GM19099 (cell line): ENCODE data around the gene CES1.

ENCODE experiments used
- POLR2A ChIP-seq: IDR thresholded peaks from 3 replicates; pipeline ENCODE4 v1.6.1; 2011; ENCODE audit warnings: low read depth; ENCODE audit not compliant: insufficient read length; ENCODE audit errors: extremely low read depth

CES1 gene

DNA sequence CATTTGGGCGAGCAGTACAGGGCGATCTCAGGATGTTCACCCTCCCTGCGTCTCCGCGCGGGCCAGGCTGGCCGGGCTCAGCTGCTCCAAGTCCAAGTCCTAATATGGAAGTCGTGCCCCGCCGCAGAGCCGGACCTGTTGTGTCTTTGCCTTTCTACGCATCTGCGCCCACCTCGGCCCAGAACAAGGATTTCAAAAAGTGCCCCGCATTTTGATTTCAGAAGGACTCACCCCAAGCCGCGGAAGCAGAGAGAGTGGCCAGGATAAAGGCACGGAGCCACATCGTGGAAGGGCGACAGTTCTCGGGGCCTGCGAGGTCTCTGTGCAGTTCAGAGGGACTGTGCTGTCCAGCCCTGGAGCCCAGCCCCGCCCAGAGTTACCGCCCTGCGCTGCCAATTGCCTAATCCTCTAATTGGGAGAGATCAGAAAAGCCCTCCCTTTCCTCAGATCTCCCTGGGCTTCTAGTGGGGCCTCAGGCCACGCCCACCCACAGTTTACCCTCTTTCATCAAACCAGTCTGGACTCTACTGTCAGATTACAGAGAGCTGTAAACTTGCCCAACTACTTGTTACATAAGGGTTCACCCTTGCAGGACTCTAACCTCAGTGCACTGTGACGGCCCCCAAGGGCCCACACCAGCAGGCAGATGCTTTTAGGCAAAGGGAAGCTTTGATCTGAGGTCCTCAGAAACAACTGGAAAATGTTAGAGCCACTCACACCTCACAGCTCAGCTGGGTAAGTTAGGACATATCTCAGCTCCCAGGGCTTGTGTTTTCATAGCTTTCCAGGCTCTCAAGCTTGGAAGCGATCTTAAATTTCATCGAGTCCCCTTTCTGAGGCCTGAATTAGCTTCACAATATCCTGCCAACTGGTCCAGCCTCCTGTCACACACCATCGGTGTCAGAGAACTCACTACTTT is at the start of gene CES1:
Gene CES1, minus strand, starts transcription at position 324 of the 919 bp plus-strand sequence. Its CDS starts 41 bp downstream, at position 283.
- TF ChIP-seq POLR2A = no peak

- TF ChIP-seq POLR2A = no peak
Measured at GRCh38 chr16:55876854-55877253, 44.0 kb upstream of the CES1 start.

DNA sequence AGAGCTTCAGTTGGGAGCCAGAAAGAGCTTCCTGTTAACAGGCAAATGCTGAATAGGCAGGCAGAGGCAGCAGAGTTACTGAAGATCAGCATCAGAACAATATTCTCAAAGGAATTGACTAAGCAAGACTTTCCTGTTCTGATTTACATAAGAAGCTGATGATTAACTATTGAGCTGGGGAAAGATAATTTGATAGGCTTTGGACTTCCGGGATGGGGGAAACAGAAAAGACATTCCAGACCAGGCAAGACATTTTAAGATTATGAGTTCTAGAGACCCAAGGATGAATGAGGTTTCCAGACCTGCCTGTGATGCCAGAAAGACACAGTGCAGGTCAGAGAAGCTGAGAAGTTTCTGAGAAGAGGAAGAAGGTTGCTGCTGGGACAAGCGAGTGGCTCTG is 42.4 kb upstream of the CES1 start, which contains the start of gene CES5A:
Gene CES5A, minus strand, starts transcription at position 101 of the 400 bp plus-strand sequence. CDS start 152 bp downstream, outside the sequence.
- TF ChIP-seq POLR2A = no peak

DNA sequence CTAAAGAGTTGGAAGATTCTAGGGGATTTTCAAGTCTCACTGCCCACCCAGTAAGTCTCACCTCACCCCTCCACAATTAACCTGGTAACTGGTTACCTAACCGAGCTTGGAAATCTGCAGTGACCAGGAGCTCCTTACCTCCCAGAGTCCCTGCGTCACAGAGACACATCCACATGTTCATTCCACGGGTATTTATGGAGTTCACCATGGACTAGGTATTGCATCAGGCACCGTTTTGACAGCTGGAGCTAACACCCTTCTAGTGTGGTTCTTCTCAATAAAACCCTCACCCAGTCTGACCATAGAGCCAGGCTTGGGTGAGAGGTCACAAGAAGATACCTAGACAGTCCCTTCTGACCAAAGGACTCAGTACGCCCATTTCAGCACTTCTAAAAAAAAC is 40.2 kb upstream of the CES1 start:
- TF ChIP-seq POLR2A = no peak

DNA sequence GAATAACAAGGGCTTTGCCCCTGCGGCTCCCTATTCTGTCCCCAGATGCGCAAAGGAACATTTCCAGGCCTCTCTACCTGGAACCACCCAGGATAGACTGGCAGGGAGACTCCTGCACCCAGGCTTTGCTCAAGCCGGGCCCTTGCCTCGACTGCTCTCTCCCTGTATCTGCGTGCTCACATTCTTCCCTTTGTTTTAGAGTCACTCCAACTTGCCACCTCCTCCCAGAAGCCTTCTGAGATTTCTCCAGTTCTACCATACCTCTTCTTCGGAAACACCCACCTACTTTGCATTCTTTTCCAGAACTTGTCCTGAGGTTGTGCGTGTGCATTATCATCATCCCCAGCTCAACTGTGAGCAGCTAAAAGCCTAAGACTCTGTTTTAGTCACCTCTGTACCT is 39.2 kb upstream of the CES1 start:
- TF ChIP-seq POLR2A = no peak

DNA sequence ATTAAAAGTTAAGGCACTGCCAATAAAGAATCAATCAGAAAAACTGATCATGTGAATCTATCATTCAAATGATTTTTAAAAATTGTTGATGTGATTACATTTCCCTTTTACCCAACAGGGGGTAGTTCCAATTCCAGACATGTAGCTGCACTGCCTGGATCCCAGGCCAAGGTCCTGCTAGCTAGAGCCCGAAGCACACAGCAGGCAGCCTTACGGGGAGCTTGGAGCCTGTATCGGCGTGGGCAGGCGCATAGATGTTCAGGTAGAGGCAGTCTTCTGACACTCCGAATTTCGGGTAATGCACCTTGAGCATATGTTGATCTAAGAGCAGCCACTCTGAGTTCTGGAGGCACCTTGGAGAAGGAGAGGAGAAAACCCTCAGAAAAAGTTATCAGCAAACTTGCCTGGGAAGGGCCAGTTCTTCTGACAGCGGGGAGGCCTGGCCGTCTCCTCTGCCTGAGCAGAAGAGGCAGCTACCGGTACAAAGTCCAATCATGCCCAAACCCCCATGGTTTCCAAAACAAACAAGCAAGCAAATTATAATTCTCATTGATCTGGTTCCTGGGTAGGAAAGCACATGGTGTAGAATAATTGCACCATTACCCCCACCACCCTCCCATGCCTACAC is 38.6 kb upstream of the CES1 start:
- TF ChIP-seq POLR2A = no peak

DNA sequence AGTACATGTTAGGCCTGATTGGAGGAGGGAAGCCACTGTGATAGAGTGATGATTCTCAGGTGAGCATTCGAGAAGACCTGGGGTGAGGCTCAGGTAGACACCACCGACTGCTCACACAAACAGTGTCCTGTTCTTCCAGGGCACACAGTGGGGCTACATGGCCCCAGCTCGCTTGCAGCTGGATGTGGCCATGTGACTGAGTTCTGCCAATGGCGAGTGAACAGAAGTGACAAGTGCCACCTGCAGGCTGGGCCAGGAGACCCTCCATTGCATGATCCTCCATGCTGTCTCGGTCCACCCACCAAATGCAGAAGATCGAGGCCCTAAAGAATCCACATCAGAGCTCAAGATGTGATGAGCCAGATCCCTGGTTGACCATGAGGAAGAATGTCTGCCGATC is 36.1 kb upstream of the CES1 start:
- TF ChIP-seq POLR2A = no peak

DNA sequence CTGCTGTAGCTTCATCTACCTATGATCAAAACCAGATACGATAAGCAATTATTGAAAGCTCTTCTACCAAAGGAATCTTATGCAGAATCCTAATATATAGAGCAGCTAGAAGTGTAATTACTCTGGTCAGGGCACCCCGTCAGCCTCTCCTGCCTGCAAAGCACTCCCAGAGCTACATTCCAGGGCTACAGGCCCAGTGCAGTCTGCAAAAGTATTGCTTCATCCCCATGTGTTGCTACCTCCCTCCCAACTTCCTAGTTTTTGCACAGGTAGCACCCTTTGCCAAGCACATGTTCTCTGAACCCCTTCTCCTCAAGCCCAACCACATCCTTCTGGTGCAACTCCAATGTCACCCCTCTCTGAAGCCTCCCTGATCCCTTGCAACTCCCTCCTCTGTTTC is 35.2 kb upstream of the CES1 start:
- TF ChIP-seq POLR2A = no peak

DNA sequence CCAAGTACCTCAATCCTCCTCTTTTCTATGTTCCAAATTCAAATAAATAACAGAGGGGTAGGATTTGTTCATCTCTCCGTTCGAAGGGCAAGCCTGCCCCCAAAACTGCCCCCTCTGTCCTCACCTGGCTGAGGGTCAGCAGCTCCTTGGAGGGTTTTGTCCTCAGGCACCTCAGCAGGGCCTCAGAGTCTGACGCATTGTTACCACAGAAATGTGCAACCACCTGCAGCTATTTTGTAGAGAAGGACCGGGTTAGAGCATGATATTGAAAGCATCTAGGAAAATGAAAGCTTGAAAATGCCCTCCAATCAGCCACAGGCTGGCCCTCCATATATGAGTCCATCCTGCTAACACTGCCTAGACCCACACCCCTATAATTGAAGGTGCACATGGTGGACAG is 28.4 kb upstream of the CES1 start:
- no peak for TF ChIP-seq POLR2A

DNA sequence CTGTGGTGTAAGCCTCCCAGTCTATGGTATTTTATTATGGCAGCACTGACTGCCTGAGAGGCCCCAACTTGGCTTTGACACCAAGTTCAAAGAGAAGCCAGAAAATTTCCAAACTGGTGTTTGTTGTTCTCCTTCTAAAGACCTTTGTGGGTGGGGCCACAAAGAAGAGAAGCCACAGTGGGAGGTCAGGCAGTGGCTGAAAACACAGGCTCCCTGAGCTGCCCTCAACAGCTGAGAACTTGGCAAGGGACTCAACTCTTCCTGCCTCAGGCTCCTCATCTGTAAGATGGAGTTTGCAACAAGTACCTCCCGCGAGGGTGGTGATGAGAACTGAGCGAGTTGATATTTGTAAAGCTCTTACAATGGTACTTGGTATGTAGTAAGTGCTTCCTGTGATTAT is 24.1 kb upstream of the CES1 start:
- TF ChIP-seq POLR2A = no peak

- TF ChIP-seq POLR2A = no peak
Measured at GRCh38 chr16:55853114-55853513, 20.2 kb upstream of the CES1 start.

DNA sequence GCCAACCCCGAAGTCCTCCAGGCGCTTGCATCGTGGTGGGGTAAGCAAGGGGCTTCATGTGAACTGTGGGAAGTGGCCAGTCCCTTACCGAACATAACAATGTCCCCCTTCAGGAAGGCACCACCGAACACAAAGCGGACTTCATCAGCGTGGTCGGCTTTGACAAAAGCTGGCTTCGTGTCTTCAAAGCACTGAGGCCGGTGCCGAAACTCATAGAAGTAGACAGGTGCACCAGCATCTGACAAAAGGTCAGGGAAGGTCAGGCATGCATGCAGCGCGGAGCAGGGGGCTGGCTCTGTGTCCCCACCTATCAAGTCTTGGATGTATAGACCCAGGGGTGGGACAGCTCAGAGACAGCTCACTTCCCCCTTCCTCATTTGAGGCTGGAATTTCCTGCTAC is 16.6 kb upstream of the CES1 start:
- TF ChIP-seq POLR2A = no peak

DNA sequence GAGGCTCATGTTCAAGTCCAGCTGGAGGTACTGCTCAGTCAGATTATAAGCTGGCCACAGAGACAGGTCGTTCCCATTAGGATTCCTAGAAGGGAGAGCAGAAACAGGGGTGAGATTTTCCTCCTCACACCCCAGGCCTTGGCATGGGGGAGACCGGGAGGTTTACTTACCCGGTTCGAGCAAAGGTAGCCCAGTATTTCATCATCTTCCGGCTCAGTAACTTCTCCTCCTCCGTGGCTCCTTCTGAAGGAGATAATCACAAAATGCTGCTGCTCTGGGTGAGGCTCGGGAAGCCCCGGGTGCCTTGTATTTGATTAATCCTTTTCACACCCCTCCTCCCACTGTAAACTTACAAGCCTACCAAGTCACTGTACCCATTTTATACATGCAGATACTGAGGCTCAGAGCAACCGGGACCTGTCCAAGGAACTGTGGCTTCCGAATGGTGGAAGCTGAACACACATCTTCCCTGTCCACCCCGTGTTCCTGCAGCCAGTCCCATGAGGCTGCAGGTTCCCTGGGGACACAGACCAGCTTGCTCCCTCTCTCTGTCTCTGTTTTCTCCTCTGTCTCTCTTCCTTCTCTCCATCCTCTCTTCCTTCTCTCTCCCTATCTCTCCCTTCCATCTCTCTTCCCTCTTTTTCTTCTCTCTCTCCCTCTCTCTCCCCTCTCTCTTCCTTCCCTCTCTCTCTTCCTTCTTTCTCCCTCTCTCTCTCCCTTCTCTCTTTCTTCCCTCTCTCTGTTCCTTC is 13.9 kb upstream of the CES1 start:
- TF ChIP-seq POLR2A = no peak

DNA sequence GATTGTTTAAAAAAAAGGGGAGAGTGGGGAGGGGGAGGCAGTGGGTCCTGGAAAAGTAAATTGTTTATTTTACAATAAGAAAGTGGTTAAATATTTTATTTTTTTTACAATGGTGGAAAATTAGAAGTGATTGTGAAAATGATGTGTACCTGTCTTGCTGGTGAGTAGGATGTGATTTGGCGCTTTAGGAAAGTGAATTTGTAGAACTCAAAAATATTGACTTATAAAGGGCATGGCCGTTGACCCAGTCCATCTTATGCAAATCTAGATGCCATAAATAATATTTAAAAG is 10.2 kb upstream of the CES1 start:
- TF ChIP-seq POLR2A = no peak

DNA sequence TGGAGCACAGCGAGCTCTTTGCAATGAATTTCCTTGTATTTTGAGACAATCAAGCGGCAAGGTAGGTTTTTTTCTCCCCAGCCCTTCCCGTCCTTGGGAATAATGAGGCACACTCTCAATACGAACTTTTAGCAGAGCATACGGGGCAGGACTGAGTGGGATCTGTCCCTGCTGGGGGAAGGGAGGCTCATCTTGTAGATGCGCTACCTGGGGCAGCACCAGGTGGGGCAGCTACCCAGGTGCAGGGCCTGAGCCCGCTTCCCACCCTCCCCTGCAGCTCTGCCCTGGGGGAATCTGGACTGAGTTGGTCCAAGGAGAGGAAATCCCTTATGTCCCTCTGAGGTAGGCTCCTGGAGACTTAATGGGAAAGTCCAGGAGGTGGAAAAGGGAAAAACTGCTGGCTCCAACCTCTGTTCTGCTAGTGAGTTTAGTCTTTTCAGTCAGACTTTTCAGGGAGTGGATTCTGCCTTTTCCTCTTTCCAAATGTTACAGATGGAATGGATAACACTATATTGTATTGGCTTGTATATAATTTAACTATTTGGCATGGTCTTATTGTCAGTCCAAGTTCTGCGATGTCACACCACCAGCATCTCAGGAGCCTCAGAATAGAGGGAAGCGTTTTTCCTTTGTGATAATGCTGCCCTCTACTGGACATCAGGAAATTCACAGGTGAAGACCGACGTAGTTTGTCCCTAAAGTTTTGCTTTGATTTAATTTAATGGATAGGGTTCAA is 9.6 kb upstream of the CES1 start:
- no peak for TF ChIP-seq POLR2A

DNA sequence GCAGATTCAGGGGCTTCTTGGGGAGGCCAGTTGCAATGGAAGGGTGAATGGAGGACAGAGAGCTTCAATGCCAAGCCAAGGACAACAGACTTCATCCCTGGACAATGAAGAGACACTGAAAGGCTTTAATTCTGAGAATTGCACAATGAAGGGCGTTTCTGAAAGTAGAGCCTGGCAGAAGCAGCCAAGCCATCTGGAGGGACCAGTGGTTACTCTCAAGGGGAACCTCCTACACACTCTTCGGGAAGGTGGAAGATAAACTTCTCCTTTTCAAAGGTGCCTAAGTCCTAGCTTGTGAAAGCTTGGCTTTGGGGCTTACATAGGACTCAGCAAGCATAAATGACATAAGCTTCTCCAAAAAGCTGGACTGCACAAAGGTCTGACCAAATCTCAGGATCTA is 6.2 kb upstream of the CES1 start:
- TF ChIP-seq POLR2A = no peak

GRCh38 chr16:55836158-55836611 is 3.3 kb upstream of the CES1 start:
- TF ChIP-seq POLR2A = no peak
